Lower lobe of right lung (tissue), 2 donors: ENCODE data around the gene SORCS2. TPM values are rescaled to one million over a fixed set of nuclear protein-coding genes. Genes with fewer than 3 reads are reported as not detected.

ENCODE experiments used
- ATAC-seq, 2 donors: fragments of 200-7000 bp; cut with Tn5 transposase; one replicate each; pipeline ENCODE4 v1.9.1; 2020 to 2022; ENCODE audit warnings: mild to moderate bottlenecking in 2 of 2, moderate library complexity in 2 of 2
- DNase-seq: peaks from one replicate; pipeline ENCODE4 v3.0.0-alpha.2; 2020
- H3K27ac ChIP-seq: fragments of 200-600 bp; one replicate; pipeline ENCODE4 v1.8.0; 2022
- H3K27me3 ChIP-seq: fragments of 200-600 bp; one replicate; pipeline ENCODE4 v1.8.0; 2022; ENCODE audit warnings: low read depth
- H3K36me3 ChIP-seq: fragments of 200-600 bp; one replicate; pipeline ENCODE4 v1.8.0; 2022; ENCODE audit warnings: mild to moderate bottlenecking
- H3K4me1 ChIP-seq: fragments of 200-600 bp; one replicate; pipeline ENCODE4 v1.8.0; 2022
- H3K4me3 ChIP-seq: fragments of 200-600 bp; one replicate; pipeline ENCODE4 v1.8.0; 2022; ENCODE audit warnings: mild to moderate bottlenecking
- H3K9me3 ChIP-seq: fragments of 200-600 bp; one replicate; pipeline ENCODE4 v1.8.0; 2022
- CTCF ChIP-seq: fragments of 200-600 bp; IDR thresholded peaks from one replicate; pipeline ENCODE4 v1.8.0; 2022; ENCODE audit warnings: antibody characterized with exemption, mild to moderate bottlenecking
- intact Hi-C: fragments of 100-400 bp; cut with DNase I; formaldehyde crosslinking; loops from one replicate; pipeline ENCODE4 v1.11.0; 2022
- total RNA-seq: library from RNA; stranded (reverse); fragmentation: NEBNext Ultra II Directional; extraction: Animal tissue kit (Norgen Biotek cat#: 25700); gene quantifications from one replicate; pipeline ENCODE4 v1.2.1, GENCODE V29; 2021
- donor health status: DM: no; HTN: yes; CAD: no; lungs with severe emphysema.

The SORCS2 gene
- total RNA-seq, 1 donor from 2014 or later: 5.8 TPM

GRCh38 chr4:7746351-7747061 is 554.2 kb downstream of the SORCS2 start:
- Histone ChIP-seq H3K36me3 (no peaks in the 10 kb centered on the region), H3K4me3 (no peak overlapping the region), H3K27me3 (no peaks in the 10 kb centered on the region), H3K4me1 (peaks cover 20% of the 10 kb centered on the region), H3K27ac (no peak overlapping the region), H3K9me3 (no peaks in the 10 kb centered on the region)
- no peak for TF ChIP-seq CTCF
- ATAC-seq (no peak), DNase-seq (no peak)
- intact Hi-C loops: no loop called here

GRCh38 chr4:7747062-7747385 is 554.7 kb downstream of the SORCS2 start:
- ATAC-seq (peak in 1 of 2 donors; percentile 77), DNase-seq (peak; percentile 84)
- H3K36me3 ChIP-seq: no peaks in the 10 kb centered on the region
- H3K9me3 ChIP-seq: no peaks in the 10 kb centered on the region
- intact Hi-C loops: no loop called here
- no peak for TF ChIP-seq CTCF
- H3K27ac ChIP-seq: no peak overlapping the region
- peaks cover 20% of the 10 kb centered on the region for H3K4me1 ChIP-seq
- H3K4me3 ChIP-seq: no peak overlapping the region
- no peaks in the 10 kb centered on the region for H3K27me3 ChIP-seq

- H3K27me3 ChIP-seq: no peaks in the 10 kb centered on the region
- ATAC-seq (no peak), DNase-seq (no peak)
- no peaks in the 10 kb centered on the region for H3K9me3 ChIP-seq
- no peak overlapping the region for H3K27ac ChIP-seq
- H3K4me3 ChIP-seq: no peak overlapping the region
- H3K36me3 ChIP-seq: no peaks in the 10 kb centered on the region
- H3K4me1 ChIP-seq: peaks cover 20% of the 10 kb centered on the region
- no peak for TF ChIP-seq CTCF
- intact Hi-C loops: no loop called here
Measured at GRCh38 chr4:7747566-7747965, 555.2 kb downstream of the SORCS2 start.

- ATAC-seq (peak; percentile 53 to 73), DNase-seq (no peak)
- H3K36me3 ChIP-seq: no peaks in the 10 kb centered on the region
- H3K4me3 ChIP-seq: no peak overlapping the region
- no peaks in the 10 kb centered on the region for H3K9me3 ChIP-seq
- H3K27me3 ChIP-seq: no peaks in the 10 kb centered on the region
- peak overlapping the region; percentile 46 for H3K27ac ChIP-seq
- H3K4me1 ChIP-seq: peaks cover 20% of the 10 kb centered on the region
- intact Hi-C loops: no loop called here
- no peak for TF ChIP-seq CTCF
Measured at GRCh38 chr4:7750523-7750922, 558.2 kb downstream of the SORCS2 start.

- Histone ChIP-seq H3K36me3 (no peaks in the 10 kb centered on the region), H3K27me3 (no peaks in the 10 kb centered on the region), H3K4me3 (no peak overlapping the region), H3K27ac (no peak overlapping the region), H3K4me1 (peaks cover 20% of the 10 kb centered on the region), H3K9me3 (no peaks in the 10 kb centered on the region)
- TF ChIP-seq CTCF: no peak
- DNase-seq (no peak), ATAC-seq (no peak)
- intact Hi-C loops: no loop called here
Measured at GRCh38 chr4:7750972-7751371, 558.6 kb downstream of the SORCS2 start.
